Right atrium auricular region (tissue), 2 donors: ENCODE results near the gene CACHD1. TPM values are rescaled to one million over a fixed set of nuclear protein-coding genes. Genes with fewer than 3 reads are reported as not detected.

ENCODE experiments used
- DNase-seq: peaks from one replicate; pipeline ENCODE4 v3.0.0-alpha.2; 2019; ENCODE audit warnings: low spot score
- H3K27ac ChIP-seq, 2 donors: fragments of 200-600 bp; sonication (generic); 1 replicate in 1 of 2; 2 replicates in 1 of 2; pipeline ENCODE4 v1.5.1; 2016 to 2019
- H3K27me3 ChIP-seq, 2 donors: fragments of 200-600 bp; sonication (generic); one replicate each; pipeline versions ENCODE4 v1.5.1 to v1.6.0; 2017 to 2019
- H3K36me3 ChIP-seq: fragments of 200-600 bp; sonication (generic); one replicate; pipeline ENCODE4 v1.5.1; 2016
- H3K4me1 ChIP-seq, 2 donors: fragments of 200-600 bp; sonication (generic); one replicate each; pipeline versions ENCODE4 v1.5.1 to v1.6.0; 2017 to 2019
- H3K4me3 ChIP-seq, 2 donors: fragments of 200-600 bp; sonication (generic); 1 replicate in 1 of 2; 2 replicates in 1 of 2; pipeline ENCODE4 v1.5.1; 2017 to 2019; ENCODE audit warnings: mild to moderate bottlenecking in 1 of 2, moderate library complexity in 1 of 2
- H3K9me3 ChIP-seq, 2 donors: fragments of 200-600 bp; sonication (generic); one replicate each; pipeline ENCODE4 v1.5.1; 2019
- total RNA-seq, 2 donors: library from RNA; depleted of rRNA; stranded (reverse); fragments of >200 nt; gene quantifications; one replicate each; pipeline ENCODE4 v1.1.0, GENCODE V29; 2016
- TF ChIP-seq, protein P1 (sequence below), 2 donors: fragments of 200-600 bp; sonication (generic); IDR thresholded peaks; one replicate each; pipeline ENCODE4 v1.5.1; 2019; ENCODE audit warnings: antibody characterized with exemption in 2 of 2

CACHD1 gene
- total RNA-seq, 2 donors from 2014 or later = 3.1 to 8.5 TPM

DNA sequence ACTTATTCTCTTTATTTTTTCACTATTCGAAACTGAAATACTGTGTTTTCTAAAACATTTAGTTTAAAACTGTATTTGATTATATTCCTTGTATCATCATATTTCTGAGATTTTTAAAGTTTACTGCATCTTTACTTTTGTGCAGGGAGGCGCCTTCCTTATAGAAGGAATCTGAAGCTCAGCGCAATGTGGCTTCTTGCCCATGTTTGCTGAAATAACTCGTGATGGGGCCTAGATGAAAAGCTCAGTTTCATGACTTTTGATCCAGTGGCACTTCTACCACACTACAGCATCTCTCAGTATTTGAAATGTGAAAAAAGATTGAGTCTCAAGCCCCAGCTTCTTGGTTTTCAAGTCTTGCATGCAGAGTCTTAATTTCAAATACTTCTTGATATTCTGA, 28.4 kb downstream of the CACHD1 start:
- TF ChIP-seq, protein P1, sequence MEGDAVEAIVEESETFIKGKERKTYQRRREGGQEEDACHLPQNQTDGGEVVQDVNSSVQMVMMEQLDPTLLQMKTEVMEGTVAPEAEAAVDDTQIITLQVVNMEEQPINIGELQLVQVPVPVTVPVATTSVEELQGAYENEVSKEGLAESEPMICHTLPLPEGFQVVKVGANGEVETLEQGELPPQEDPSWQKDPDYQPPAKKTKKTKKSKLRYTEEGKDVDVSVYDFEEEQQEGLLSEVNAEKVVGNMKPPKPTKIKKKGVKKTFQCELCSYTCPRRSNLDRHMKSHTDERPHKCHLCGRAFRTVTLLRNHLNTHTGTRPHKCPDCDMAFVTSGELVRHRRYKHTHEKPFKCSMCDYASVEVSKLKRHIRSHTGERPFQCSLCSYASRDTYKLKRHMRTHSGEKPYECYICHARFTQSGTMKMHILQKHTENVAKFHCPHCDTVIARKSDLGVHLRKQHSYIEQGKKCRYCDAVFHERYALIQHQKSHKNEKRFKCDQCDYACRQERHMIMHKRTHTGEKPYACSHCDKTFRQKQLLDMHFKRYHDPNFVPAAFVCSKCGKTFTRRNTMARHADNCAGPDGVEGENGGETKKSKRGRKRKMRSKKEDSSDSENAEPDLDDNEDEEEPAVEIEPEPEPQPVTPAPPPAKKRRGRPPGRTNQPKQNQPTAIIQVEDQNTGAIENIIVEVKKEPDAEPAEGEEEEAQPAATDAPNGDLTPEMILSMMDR (IDR thresholded peaks at IDR 0.05) = no peak

DNA sequence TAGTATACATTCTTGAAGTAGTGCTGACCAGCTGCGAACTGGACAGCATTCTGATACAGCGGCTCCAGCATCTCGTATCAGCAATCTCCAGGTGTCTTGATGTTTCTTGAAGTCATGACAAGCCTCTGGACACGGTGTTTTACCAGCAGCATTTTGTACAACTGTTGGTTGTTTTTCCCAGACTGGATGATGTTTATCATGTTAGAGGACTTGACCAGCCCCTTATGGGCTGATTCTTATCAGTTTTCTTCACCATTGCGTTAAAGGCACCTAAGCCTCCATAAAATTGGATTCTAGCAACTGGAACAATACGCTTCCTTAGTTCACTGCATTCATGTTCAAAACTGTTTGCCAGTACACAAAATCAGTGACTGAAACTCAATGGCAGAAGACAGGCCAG, 29.1 kb downstream of the CACHD1 start:
- TF ChIP-seq, protein P1 (IDR thresholded peaks at IDR 0.05) = no peak
- peaks cover 0 to 15% of the 10 kb centered on the region in 2 donors for H3K4me1 ChIP-seq
- H3K27me3 ChIP-seq = no peaks in the 10 kb centered on the region
- DNase-seq = no peak
- no peak overlapping the region for H3K27ac ChIP-seq
- H3K9me3 ChIP-seq = no peaks in the 10 kb centered on the region
- no peaks in the 10 kb centered on the region for H3K36me3 ChIP-seq
- H3K4me3 ChIP-seq = no peak overlapping the region

More for the DNA sequence above, 28.4 kb downstream of the CACHD1 start:
- DNase-seq = no peak
- Histone ChIP-seq H3K27me3 (no peaks in the 10 kb centered on the region), H3K27ac (no peak overlapping the region), H3K9me3 (no peaks in the 10 kb centered on the region), H3K36me3 (no peaks in the 10 kb centered on the region), H3K4me3 (no peak overlapping the region), H3K4me1 (peaks cover 0 to 8% of the 10 kb centered on the region in 2 donors)

DNA sequence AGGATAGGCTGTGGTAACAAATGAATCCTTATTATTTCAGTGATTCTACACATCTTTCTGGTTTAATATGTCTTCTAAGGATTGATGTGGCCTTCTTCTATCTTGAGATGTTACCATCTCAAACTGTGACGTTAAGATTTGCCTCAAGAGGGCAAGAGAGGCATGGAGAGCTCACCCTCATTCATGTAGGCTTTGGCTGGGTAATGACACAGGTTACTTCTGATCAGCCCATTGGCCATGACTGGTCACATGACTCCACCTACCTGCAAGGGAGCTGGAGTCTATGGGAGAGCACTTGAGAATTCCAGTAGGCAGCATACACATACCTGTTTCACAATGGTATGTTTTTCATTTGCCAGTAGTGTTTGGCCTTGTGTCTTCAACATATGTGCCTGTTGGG, 30.0 kb downstream of the CACHD1 start:
- no peak overlapping the region for H3K4me3 ChIP-seq
- no peaks in the 10 kb centered on the region for H3K36me3 ChIP-seq
- peaks cover 0 to 22% of the 10 kb centered on the region in 2 donors for H3K4me1 ChIP-seq
- TF ChIP-seq, protein P1 (IDR thresholded peaks at IDR 0.05) = no peak
- DNase-seq = no peak
- no peaks in the 10 kb centered on the region for H3K9me3 ChIP-seq
- H3K27me3 ChIP-seq = no peaks in the 10 kb centered on the region
- H3K27ac ChIP-seq = no peak overlapping the region

DNA sequence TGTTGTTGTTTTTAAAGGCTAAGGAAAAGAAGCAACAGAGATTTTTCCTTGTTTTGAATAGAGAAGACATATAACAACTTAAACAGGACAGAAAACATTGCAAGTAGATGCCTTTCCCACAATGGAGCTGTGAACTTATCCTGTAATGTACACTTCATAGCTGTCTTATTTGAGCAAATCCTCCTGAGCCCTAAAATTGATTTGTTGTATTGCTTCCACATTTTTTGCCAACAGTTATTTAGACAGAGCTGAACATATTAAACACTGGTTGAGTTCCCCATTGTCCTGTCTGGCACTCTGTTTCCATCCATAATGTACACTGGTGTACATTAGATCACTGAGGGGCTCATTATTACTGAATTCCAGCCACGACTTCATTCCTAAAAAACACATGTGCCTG, 32.2 kb downstream of the CACHD1 start:
- H3K36me3 ChIP-seq = no peaks in the 10 kb centered on the region
- no peaks in the 10 kb centered on the region for H3K9me3 ChIP-seq
- no peak overlapping the region for H3K27ac ChIP-seq

GRCh38 chr1:64502931-64503330, 33.0 kb downstream of the CACHD1 start:
- no peaks in the 10 kb centered on the region for H3K9me3 ChIP-seq
- no peak for DNase-seq
- no peak overlapping the region for H3K4me3 ChIP-seq
- no peak overlapping the region for H3K27ac ChIP-seq
- TF ChIP-seq, protein P1 (IDR thresholded peaks at IDR 0.05) = no peak
- no peaks in the 10 kb centered on the region for H3K27me3 ChIP-seq
- H3K4me1 ChIP-seq = peaks cover 0 to 33% of the 10 kb centered on the region in 2 donors
- no peaks in the 10 kb centered on the region for H3K36me3 ChIP-seq

More for the DNA sequence above, 32.2 kb downstream of the CACHD1 start:
- Histone ChIP-seq H3K4me3 (no peak overlapping the region), H3K4me1 (peaks cover 0 to 33% of the 10 kb centered on the region in 2 donors), H3K27me3 (no peaks in the 10 kb centered on the region)
- DNase-seq = no peak
- TF ChIP-seq, protein P1 (IDR thresholded peaks at IDR 0.05) = no peak
